ENCODE data around the gene VPS35. TPM values are rescaled to one million over a fixed set of nuclear protein-coding genes. Genes with fewer than 3 reads are reported as not detected.

The VPS35 gene
- total and polyA plus RNA-seq, 4 donors: 97.4 to 170 (median 119) TPM

DNA sequence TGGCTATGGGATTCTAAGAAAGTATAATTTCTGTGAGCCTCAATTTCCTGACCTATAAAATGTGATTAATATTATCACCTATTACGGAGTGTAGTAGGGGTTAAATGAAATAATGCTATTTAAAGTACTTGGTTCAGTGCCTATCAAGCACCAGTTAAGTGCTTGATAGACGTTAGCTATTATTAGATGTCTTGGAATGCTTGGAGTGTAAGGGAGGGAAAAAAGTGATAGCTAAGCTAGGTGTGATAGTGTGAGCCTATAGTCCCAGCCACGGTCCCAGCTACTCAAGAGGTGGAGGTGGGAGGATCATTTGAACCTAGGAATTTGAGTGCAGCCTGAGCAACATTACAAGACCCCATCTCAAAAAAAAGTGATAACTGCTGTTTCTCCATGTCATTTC lies 8.0 kb upstream of the VPS35 start:
- Histone ChIP-seq H3K9me3 (ENCODE audit: control insufficient read depth, insufficient read depth, low read length) (no peaks in the 10 kb centered on the region), H3K4me3 (ENCODE audit: low read depth, low read length) (no peak overlapping the region), H3K27ac (ENCODE audit: low read depth, low read length) (no peak overlapping the region), H3K27me3 (ENCODE audit: control insufficient read depth, insufficient read depth, low read length) (no peaks in the 10 kb centered on the region), H3K4me1 (ENCODE audit: control insufficient read depth, insufficient read depth, low read length) (no peaks in the 10 kb centered on the region), H3K36me3 (ENCODE audit: control insufficient read depth, insufficient read depth, low read length) (peaks cover 5% of the 10 kb centered on the region)
- WGBS (ENCODE audit: insufficient coverage): 88% methylated on average over 1 of the region's 3 CpGs
- DNase-seq (ENCODE audit: low read depth in 4 of 6, low spot score in 6 of 6): no peak

DNA sequence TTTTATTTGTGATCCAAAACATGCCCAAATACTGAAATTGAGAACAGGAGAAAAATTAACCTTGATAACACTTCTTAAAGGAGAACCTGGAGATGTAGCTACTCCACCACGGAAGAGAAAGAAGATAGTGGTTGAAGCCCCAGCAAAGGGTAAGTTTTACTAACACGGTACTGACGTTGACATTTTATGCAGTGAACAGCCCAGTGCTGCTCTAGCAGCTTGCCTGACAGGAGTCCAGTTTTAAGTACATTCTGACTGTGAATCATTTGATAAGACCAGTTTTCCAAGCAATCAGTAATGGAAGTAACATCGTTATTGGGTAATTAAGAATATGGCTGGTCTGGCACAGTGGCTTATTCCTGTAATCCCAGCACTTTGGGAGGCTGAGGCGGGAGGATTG lies 7.0 kb upstream of the VPS35 start:
- Histone ChIP-seq H3K36me3 (ENCODE audit: control insufficient read depth, insufficient read depth, low read length) (peaks cover 8% of the 10 kb centered on the region), H3K27ac (ENCODE audit: low read depth, low read length) (no peak overlapping the region), H3K9me3 (ENCODE audit: control insufficient read depth, insufficient read depth, low read length) (no peaks in the 10 kb centered on the region), H3K27me3 (ENCODE audit: control insufficient read depth, insufficient read depth, low read length) (no peaks in the 10 kb centered on the region), H3K4me3 (ENCODE audit: low read depth, low read length) (no peak overlapping the region), H3K4me1 (ENCODE audit: control insufficient read depth, insufficient read depth, low read length) (peaks cover under 1% of the 10 kb centered on the region)
- no peak for DNase-seq (ENCODE audit: low read depth in 4 of 6, low spot score in 6 of 6)
- WGBS (ENCODE audit: insufficient coverage): 97% methylated on average over 5 of the region's 5 CpGs

DNA sequence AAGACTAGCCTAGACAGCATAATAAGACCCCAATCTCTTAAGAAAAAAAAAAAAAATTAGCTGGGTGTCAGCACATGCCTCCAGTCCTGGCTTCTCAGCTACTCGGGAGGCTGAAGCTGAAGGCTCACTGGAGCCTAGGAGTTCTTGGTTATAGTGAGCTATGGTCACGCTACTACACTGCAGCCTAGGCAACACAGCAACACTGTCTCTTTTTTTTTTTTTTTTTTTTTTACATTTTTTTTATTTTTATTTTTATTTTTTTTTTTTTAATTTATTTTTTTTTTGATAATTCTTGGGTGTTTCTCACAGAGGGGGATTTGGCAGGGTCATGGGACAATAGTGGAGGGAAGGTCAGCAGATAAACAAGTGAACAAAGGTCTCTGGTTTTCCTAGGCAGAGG lies 4.6 kb upstream of the VPS35 start:
- Histone ChIP-seq H3K4me3 (ENCODE audit: low read depth, low read length) (no peak overlapping the region), H3K9me3 (ENCODE audit: control insufficient read depth, insufficient read depth, low read length) (no peaks in the 10 kb centered on the region), H3K27ac (ENCODE audit: low read depth, low read length) (no peak overlapping the region), H3K4me1 (ENCODE audit: control insufficient read depth, insufficient read depth, low read length) (peaks cover 7% of the 10 kb centered on the region), H3K36me3 (ENCODE audit: control insufficient read depth, insufficient read depth, low read length) (peaks cover 8% of the 10 kb centered on the region), H3K27me3 (ENCODE audit: control insufficient read depth, insufficient read depth, low read length) (no peaks in the 10 kb centered on the region)
- DNase-seq (ENCODE audit: low read depth in 4 of 6, low spot score in 6 of 6): no peak
- no CpG with 5 or more reads among the region's 2 CpGs for WGBS (ENCODE audit: insufficient coverage)

DNA sequence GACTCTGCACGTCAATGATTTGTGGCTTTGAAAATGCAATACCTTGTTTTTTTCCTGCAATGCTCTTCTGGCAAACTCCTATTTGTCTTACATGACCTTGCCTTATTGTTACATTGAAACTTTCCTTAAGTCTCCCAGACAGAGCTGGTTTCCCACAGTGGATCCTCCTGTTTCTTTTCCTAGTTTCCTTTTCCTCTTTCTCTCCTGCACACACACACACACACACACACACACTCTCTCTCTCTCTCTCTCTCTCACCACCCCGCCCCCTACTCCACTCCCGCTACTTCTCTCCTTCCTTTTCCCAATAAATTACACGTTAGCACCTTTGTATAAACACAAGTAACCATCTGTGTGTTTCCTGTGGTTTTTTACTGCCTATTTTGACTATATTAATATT lies 2.7 kb upstream of the VPS35 start:
- H3K27ac ChIP-seq (ENCODE audit: low read depth, low read length): no peak overlapping the region
- no peaks in the 10 kb centered on the region for H3K27me3 ChIP-seq (ENCODE audit: control insufficient read depth, insufficient read depth, low read length)
- H3K36me3 ChIP-seq (ENCODE audit: control insufficient read depth, insufficient read depth, low read length): peaks cover 8% of the 10 kb centered on the region
- no peaks in the 10 kb centered on the region for H3K9me3 ChIP-seq (ENCODE audit: control insufficient read depth, insufficient read depth, low read length)
- DNase-seq (ENCODE audit: low read depth in 4 of 6, low spot score in 6 of 6): no peak
- no peak overlapping the region for H3K4me3 ChIP-seq (ENCODE audit: low read depth, low read length)
- WGBS (ENCODE audit: insufficient coverage): 73% methylated on average over 1 of the region's 4 CpGs
- peaks cover 11% of the 10 kb centered on the region for H3K4me1 ChIP-seq (ENCODE audit: control insufficient read depth, insufficient read depth, low read length)

DNA sequence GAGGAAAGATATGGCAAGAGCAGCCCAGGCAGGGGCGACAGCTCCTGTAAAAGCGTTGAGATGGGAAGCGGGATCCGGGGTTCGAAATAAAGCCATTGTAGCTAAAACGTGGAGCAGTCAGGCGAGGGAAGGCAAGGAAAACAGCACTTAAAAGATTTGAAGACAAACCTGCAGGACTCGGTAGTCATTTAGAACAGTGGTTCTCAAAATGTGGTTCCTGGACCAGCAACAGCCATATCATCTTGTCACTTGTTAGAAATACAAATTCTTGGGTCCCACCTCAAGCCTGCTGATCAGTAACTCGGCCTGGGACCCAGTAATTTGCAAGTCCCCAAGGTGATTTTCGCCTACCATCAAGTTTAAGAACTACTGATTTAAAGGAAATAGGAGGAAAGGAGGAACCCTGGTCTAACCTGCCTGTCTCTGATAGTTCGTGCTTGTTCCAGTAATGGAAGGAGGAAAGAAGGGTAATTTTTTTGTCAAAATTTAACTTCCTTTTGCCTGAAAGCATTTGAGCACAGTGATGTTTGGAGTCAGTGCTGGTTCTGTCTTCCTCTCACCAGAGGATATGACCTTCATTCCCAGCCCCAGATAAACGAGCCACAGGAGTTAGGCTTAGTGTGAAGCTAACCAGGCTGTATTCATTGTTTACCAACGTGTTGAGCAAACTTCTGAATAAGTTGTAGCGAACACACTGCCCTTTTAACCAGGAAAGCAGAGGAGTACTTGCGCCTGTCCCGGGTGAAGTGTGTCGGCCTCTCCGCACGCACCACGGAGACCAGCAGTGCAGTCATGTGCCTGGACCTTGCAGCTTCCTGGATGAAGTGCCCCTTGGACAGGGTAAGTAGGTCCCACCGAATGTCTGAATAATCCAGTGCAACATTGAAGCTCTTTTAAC lies 1.6 kb upstream of the VPS35 start:
- Histone ChIP-seq H3K9me3 (ENCODE audit: control insufficient read depth, insufficient read depth, low read length) (no peaks in the 10 kb centered on the region), H3K27ac (ENCODE audit: low read depth, low read length) (peak overlapping the region; percentile 96), H3K27me3 (ENCODE audit: control insufficient read depth, insufficient read depth, low read length) (no peaks in the 10 kb centered on the region), H3K4me3 (ENCODE audit: low read depth, low read length) (peak overlapping the region; percentile 84), H3K4me1 (ENCODE audit: control insufficient read depth, insufficient read depth, low read length) (peaks cover 11% of the 10 kb centered on the region), H3K36me3 (ENCODE audit: control insufficient read depth, insufficient read depth, low read length) (peaks cover 3% of the 10 kb centered on the region)
- DNase-seq (ENCODE audit: low read depth in 4 of 6, low spot score in 6 of 6): no peak
- 10% methylated on average over 17 of the region's 21 CpGs for WGBS (ENCODE audit: insufficient coverage)

DNA sequence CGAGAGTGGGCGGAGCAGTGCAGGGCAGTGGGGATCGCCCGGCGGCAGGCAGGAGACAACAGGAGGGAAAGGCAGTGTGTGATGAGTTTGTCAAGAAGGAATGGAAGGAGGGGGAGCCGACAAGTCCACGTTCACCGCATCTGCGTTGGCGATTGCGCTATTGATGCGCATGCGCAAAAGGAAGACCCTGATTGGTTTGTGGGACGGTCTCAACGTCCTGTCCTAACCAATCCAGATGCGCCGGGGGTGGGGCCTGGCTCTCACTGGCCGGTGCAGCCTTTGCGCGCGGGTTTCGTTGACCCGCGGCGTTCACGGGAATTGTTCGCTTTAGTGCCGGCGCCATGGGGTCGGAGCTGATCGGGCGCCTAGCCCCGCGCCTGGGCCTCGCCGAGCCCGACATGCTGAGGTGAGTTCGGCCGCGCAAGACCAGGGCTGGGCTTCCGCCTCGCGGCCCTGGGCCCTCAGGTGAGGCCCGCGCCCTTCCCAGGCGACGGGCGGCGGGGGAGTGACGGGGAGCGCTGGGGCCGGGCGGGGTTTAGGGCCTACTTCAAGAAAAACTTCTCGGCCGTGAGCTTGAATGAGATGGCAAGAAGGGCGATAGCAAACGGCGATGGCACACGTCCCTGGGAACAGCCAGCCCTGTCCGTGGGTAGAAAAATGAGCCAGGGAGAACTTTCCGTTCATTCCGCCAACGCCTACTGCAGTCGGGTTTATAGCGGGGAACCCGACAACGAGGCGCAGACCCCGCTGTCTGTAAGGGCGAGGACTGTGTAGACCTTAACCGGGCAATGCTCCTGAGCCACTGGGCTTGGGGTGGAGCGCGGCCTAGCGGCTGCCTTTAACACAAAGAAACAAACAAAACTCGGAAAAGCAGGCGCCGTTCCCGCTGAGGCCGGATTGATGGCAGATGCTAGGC lies 645 bp upstream of the VPS35 start, which contains the start of gene ORC6:
Gene ORC6, plus strand, starts transcription at position 295 of the 916 bp plus-strand sequence. Its CDS starts 47 bp downstream, at position 342.
- peak; percentile 93 to 100 (median 98) for DNase-seq (ENCODE audit: low read depth in 4 of 6, low spot score in 6 of 6)
- Histone ChIP-seq H3K9me3 (ENCODE audit: control insufficient read depth, insufficient read depth, low read length) (no peaks in the 10 kb centered on the region), H3K27me3 (ENCODE audit: control insufficient read depth, insufficient read depth, low read length) (no peaks in the 10 kb centered on the region), H3K27ac (ENCODE audit: low read depth, low read length) (peak within 1 kb of the TSS; percentile 96), H3K36me3 (ENCODE audit: control insufficient read depth, insufficient read depth, low read length) (peaks cover 3% of the 10 kb centered on the region), H3K4me1 (ENCODE audit: control insufficient read depth, insufficient read depth, low read length) (peaks cover 11% of the 10 kb centered on the region), H3K4me3 (ENCODE audit: low read depth, low read length) (peak within 1 kb of the TSS; percentile 84)
- under 1% methylated on average over 79 of the region's 79 CpGs for WGBS (ENCODE audit: insufficient coverage)

DNA sequence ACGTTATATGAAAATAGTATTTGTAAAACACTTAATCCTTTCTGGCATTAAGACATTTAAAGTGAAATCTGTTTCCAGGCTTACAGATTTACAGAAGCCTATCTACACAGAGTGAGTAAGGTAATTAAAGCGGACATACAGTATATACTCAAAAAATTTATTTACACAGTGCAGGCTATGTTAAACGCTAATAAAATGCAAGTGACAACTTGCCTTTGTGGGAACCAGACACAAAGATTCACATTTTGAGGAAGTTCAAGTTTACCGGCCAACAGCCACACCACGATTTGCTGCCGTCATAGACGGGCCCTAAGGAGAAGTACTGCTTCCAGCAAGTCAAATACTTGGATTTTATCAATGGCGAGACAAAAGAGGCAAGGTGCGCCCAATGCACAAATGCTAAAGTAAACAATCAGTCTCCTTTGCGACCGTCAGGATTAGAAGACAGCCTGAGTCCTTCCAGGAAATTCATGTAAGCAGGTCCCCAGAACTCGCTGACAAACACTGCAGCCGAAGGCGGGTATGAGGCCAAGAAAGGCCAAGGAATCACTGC lies 801 bp downstream of the VPS35 start:
- Histone ChIP-seq H3K4me3 (ENCODE audit: low read depth, low read length) (peak overlapping the region; percentile 84), H3K4me1 (ENCODE audit: control insufficient read depth, insufficient read depth, low read length) (peaks cover 11% of the 10 kb centered on the region), H3K9me3 (ENCODE audit: control insufficient read depth, insufficient read depth, low read length) (no peaks in the 10 kb centered on the region), H3K27me3 (ENCODE audit: control insufficient read depth, insufficient read depth, low read length) (no peaks in the 10 kb centered on the region), H3K36me3 (ENCODE audit: control insufficient read depth, insufficient read depth, low read length) (peaks cover 3% of the 10 kb centered on the region), H3K27ac (ENCODE audit: low read depth, low read length) (peak overlapping the region; percentile 96)
- WGBS (ENCODE audit: insufficient coverage): under 1% methylated on average over 11 of the region's 14 CpGs
- DNase-seq (ENCODE audit: low read depth in 4 of 6, low spot score in 6 of 6): peak in 3 of 6 donors; percentile 8 to 73 (median 33)

DNA sequence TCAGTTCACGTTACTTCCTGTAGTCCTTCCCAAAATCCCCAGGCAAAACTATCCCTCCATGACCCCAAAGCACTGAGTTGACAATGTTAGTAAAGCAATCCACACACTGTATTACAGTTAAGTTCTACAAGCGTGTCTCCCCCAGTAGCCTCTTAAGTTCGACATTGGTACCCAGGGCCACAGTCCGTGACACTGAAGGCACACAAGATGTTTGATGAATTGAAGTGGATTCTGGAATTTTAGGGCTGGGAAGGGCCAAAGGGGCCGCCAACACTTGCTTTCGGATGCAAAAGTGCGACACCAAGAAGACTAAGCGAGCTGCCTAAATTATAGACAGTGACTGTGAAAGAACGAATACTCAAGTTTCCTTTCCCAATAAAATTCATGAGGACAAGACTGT lies 1.5 kb downstream of the VPS35 start:
- no peaks in the 10 kb centered on the region for H3K27me3 ChIP-seq (ENCODE audit: control insufficient read depth, insufficient read depth, low read length)
- H3K27ac ChIP-seq (ENCODE audit: low read depth, low read length): no peak overlapping the region
- DNase-seq (ENCODE audit: low read depth in 4 of 6, low spot score in 6 of 6): no peak
- peaks cover 3% of the 10 kb centered on the region for H3K36me3 ChIP-seq (ENCODE audit: control insufficient read depth, insufficient read depth, low read length)
- no peaks in the 10 kb centered on the region for H3K9me3 ChIP-seq (ENCODE audit: control insufficient read depth, insufficient read depth, low read length)
- H3K4me3 ChIP-seq (ENCODE audit: low read depth, low read length): no peak overlapping the region
- H3K4me1 ChIP-seq (ENCODE audit: control insufficient read depth, insufficient read depth, low read length): peaks cover 11% of the 10 kb centered on the region
- WGBS (ENCODE audit: insufficient coverage): 73% methylated on average over 6 of the region's 9 CpGs

DNA sequence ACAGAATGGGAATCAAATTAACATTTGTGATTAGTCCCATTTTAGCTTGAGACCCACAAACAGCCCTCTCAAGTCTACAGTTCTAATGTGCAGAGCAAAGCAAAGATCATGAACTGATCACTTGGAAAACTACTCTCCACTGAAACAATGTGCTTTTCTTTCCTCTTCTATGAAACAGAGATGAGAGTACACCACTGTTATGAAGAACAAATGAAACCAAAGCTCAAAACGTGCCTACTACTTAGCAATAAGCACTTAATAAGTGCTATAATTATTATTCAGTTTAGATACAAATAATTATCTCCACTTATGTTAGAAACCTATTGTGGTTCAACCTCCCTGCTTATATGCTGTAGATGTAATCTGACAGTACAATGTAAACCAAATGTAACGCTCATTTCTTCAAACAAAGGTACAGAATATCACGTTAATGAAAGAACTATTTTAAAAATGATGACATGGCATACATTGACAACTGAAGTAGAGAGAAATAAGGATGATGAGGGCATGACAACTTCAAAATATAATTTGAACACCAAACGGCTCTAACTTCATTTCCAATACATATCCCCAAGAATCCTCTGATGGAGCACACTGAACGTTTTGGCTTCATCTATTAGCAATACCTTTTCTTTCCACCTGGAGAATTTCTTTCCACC lies 2.0 kb downstream of the VPS35 start:
- 70% methylated on average over 2 of the region's 5 CpGs for WGBS (ENCODE audit: insufficient coverage)
- Histone ChIP-seq H3K4me3 (ENCODE audit: low read depth, low read length) (no peak overlapping the region), H3K36me3 (ENCODE audit: control insufficient read depth, insufficient read depth, low read length) (peaks cover 3% of the 10 kb centered on the region), H3K9me3 (ENCODE audit: control insufficient read depth, insufficient read depth, low read length) (no peaks in the 10 kb centered on the region), H3K27me3 (ENCODE audit: control insufficient read depth, insufficient read depth, low read length) (no peaks in the 10 kb centered on the region), H3K27ac (ENCODE audit: low read depth, low read length) (no peak overlapping the region), H3K4me1 (ENCODE audit: control insufficient read depth, insufficient read depth, low read length) (peaks cover 11% of the 10 kb centered on the region)
- DNase-seq (ENCODE audit: low read depth in 4 of 6, low spot score in 6 of 6): no peak
